Measurements from ENCODE around the gene SH3GL3. TPM values are rescaled to one million over a fixed set of nuclear protein-coding genes. Genes with fewer than 3 reads are reported as not detected.
A peak's percentile ranks its signal among the peaks of the same experiment; 100 is the strongest.

SH3GL3 gene
- total and polyA plus RNA-seq, 5 donors, result 0.88 to 4.1 (median 2.0) TPM

DNA sequence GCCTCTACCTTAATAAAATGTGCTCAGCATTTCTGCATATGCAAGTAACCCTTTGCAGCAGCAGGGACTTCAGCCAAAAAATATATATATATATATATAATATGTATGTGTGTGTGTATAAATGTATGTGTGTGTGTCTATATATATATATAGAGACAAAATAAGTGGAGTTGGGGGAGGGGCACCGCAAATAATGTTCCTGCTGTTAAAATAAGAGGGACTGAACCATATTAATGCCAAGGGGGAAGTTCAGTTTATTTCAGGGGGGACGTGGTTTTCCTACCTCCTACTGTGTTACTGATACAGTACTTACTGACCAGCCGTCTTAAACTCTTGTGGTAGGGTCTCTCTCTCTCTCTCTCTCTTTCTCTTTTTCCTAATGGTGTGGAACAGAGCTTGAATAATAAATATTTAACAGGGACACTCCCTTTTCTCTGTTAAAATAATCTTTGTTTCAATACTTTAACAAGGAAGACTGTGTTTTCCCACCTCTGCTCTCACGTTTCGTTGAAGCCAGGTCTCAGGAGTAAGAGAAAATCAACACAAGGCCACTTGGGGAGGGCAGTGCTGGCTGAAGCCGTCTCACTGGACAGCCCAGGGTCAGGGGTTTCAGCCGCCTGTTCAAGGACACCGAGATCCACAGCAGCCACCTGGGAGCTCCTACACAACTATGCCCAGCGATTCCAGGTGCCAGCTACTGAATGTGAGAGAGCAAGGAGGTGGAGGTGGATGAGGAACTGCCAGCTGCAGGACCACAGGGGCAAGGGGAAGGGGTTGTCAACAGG lies 164.0 kb downstream of the SH3GL3 start:
- 88% methylated on average over 9 of the region's 9 CpGs for WGBS
- H3K27ac ChIP-seq (ENCODE audit: low read length), result no peak overlapping the region
- no peak for ATAC-seq
- H3K27me3 ChIP-seq (ENCODE audit: control insufficient read depth, insufficient read depth), result no peaks in the 10 kb centered on the region
- H3K4me1 ChIP-seq (ENCODE audit: control insufficient read depth, insufficient read depth, low read length), result peaks cover 2% of the 10 kb centered on the region
- no peak overlapping the region for H3K4me3 ChIP-seq (ENCODE audit: low read length)
- no peak for DNase-seq
- intact Hi-C loops (cut with DNase I), result no loop called here
- no peaks in the 10 kb centered on the region for H3K9me3 ChIP-seq (ENCODE audit: control insufficient read depth, low read length)

DNA sequence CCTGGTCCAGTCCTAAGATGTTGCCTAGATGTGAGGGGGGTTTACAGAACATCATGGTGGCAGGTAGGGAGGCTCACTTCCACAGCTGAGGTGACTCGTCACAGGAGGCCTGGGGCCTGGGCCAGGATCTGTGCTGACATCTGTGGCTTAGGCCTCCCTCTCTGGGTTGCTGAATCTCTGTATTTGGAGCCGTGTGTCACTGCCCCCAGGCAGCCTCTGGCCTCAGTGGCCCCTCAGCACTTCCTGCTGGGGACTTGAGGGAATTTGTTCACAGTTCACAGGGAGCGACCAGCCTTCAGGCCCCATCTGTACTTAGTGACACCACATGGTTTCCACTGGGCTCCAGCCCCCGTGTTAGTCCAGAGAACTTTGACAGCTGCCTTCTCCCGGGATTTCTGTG lies 165.1 kb downstream of the SH3GL3 start:
- intact Hi-C loops (cut with DNase I), result no loop called here
- Histone ChIP-seq H3K4me1 (ENCODE audit: control insufficient read depth, insufficient read depth, low read length) (peaks cover 2% of the 10 kb centered on the region), H3K27me3 (ENCODE audit: control insufficient read depth, insufficient read depth) (no peaks in the 10 kb centered on the region), H3K4me3 (ENCODE audit: low read length) (no peak overlapping the region), H3K9me3 (ENCODE audit: control insufficient read depth, low read length) (no peaks in the 10 kb centered on the region), H3K27ac (ENCODE audit: low read length) (no peak overlapping the region)
- ATAC-seq (no peak), DNase-seq (no peak)
- 73% methylated on average over 5 of the region's 5 CpGs for WGBS

DNA sequence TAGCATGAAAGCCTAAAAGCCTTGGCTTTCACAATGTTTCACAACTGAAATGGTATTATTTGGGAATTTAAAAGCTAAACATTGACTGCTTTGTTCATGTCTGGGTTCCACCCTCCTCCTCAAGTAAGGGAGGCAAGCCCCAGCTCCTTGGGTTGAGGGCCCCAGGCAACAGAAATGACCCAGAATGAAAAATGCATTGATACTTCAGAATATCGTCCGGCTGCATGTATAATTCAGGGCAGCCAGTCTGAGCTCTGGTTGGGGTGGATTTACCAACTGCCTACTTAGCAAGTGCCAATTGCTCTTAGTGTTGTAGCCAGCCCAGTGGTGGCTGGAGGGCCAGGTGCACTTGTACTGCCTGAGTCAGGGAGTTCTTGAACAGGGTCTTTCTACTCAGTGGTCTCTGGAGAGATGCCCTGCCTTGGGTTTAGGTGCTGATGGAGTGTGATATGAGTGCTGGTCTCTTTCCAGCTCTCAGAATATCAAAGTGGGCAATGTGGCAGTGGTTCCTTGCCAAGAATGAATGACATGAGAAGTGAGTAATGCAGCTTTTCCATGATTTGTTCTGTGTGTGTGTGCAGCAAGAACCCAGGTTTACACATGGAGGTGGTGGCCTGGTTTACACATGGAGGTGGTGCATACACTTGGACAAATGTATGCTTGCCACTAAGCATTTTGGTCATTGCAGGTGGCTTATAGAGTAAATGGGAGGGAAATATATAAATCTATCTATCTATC lies 165.9 kb downstream of the SH3GL3 start:
- intact Hi-C loops (cut with DNase I), result no loop called here
- ATAC-seq (no peak), DNase-seq (no peak)
- WGBS, result 96% methylated on average over 2 of the region's 2 CpGs
- Histone ChIP-seq H3K27me3 (ENCODE audit: control insufficient read depth, insufficient read depth) (no peaks in the 10 kb centered on the region), H3K9me3 (ENCODE audit: control insufficient read depth, low read length) (no peaks in the 10 kb centered on the region), H3K27ac (ENCODE audit: low read length) (no peak overlapping the region), H3K4me3 (ENCODE audit: low read length) (no peak overlapping the region), H3K4me1 (ENCODE audit: control insufficient read depth, insufficient read depth, low read length) (peaks cover 2% of the 10 kb centered on the region)

DNA sequence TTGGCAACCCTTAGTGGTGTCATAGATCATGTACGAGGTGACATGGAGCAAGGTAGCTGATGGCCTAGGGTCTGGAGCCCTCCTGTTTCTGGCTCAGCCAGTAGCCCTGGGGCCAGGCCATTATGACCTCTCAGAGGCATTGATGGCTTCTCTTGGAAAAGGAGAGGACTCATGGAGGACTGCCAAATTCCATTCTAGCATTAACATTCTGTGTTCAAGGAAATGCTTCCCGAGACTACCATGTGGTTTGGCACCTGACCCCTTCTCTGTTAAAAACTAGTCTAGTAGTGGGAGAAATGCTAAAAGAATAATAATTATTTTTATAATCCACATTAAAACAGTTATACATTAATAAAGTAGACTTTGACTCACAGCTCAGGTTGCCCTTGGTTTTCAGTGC lies 166.6 kb downstream of the SH3GL3 start:
- 50% methylated on average over 2 of the region's 2 CpGs for WGBS
- H3K27me3 ChIP-seq (ENCODE audit: control insufficient read depth, insufficient read depth), result no peaks in the 10 kb centered on the region
- intact Hi-C loops (cut with DNase I), result no loop called here
- no peak for DNase-seq
- peak in 1 of 2 donors; percentile 26 for ATAC-seq
- H3K27ac ChIP-seq (ENCODE audit: low read length), result no peak overlapping the region
- H3K4me3 ChIP-seq (ENCODE audit: low read length), result no peak overlapping the region
- no peaks in the 10 kb centered on the region for H3K9me3 ChIP-seq (ENCODE audit: control insufficient read depth, low read length)
- H3K4me1 ChIP-seq (ENCODE audit: control insufficient read depth, insufficient read depth, low read length), result peaks cover 2% of the 10 kb centered on the region

DNA sequence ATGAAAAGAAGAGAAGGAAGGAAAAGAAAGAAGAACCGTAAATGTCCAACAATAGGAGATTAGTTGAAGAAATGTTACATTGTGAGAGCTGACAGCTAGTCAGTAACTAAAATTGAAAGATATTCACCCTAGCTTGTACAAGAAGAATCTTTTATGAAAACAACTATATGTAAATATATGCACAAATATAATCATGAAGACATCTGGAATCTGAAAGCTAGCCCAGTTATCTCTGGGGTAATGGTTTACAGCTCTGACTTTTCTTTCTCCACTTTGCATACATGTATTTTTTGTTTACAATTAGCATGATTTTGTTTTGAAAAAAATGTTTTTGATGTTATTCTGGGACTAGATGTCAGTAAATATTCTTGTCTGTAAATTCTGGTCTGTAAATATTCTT lies 169.7 kb downstream of the SH3GL3 start:
- no peak for ATAC-seq
- Histone ChIP-seq H3K27me3 (ENCODE audit: control insufficient read depth, insufficient read depth) (no peaks in the 10 kb centered on the region), H3K9me3 (ENCODE audit: control insufficient read depth, low read length) (no peaks in the 10 kb centered on the region), H3K27ac (ENCODE audit: low read length) (no peak overlapping the region), H3K4me1 (ENCODE audit: control insufficient read depth, insufficient read depth, low read length) (peaks cover 2% of the 10 kb centered on the region), H3K4me3 (ENCODE audit: low read length) (no peak overlapping the region)
- 84% methylated on average over 1 of the region's 1 CpG for WGBS
- intact Hi-C loops (cut with DNase I), result no loop called here
- no peak for DNase-seq

DNA sequence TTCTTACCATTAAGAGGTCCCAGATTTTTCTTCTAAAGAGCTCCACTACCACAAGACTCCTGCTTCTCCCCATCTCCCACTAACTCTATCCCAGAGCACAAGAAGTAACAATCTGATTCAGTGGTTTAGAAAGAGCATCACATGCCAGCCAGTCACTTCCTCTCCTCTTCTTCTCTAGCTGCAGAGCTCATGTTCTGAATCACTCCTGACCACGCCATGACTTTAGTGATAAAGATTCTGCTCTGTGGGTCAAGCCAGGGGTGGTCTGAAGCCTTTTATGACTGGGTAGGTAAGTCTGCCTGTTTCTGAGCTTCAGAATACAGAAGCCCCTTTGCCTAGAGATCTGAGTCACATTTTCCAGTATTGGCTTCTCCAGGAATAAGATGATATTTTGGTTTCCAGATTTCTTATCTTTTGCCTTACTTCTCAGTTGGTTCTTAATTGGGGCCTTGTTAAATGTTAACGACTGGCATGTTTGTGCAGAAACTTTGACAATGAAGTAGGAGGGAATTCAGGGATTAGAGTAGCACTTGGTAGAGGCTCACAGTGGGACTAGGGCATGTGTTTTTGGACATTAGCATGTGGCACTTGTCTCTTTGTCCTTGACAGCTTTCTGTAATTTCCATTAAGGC lies 179.1 kb downstream of the SH3GL3 start:
- 67% methylated on average over 2 of the region's 2 CpGs for WGBS
- no peak for ATAC-seq

DNA sequence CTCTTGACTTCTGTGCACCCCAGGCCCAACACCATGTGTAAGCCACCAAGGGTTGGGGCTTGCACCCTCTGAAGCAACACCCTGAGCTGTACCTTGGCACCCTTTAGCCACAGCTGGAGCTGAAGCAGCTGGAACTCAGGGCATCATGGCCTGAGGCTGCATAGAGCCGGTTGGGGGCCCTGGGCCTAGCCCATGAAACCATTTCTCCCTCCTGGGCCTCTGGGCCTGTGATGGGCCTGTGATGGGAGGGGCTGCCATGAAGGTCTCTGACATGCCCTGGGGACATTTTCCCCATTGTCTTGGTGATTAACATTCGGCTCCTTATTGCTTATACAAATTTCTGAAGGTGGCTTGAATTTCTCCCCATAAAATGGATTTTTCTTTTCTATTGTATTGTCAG lies 184.4 kb downstream of the SH3GL3 start:
- ATAC-seq (no peak), DNase-seq (no peak)
- Histone ChIP-seq H3K9me3 (ENCODE audit: control insufficient read depth, low read length) (no peaks in the 10 kb centered on the region), H3K4me3 (ENCODE audit: low read length) (no peak overlapping the region), H3K27ac (ENCODE audit: low read length) (no peak overlapping the region), H3K27me3 (ENCODE audit: control insufficient read depth, insufficient read depth) (no peaks in the 10 kb centered on the region), H3K4me1 (ENCODE audit: control insufficient read depth, insufficient read depth, low read length) (no peaks in the 10 kb centered on the region)
- intact Hi-C loops (cut with DNase I), result no loop called here
- 89% methylated on average over 2 of the region's 2 CpGs for WGBS

More for the DNA sequence above, 179.1 kb downstream of the SH3GL3 start:
- Histone ChIP-seq H3K27me3 (ENCODE audit: control insufficient read depth, insufficient read depth) (no peaks in the 10 kb centered on the region), H3K9me3 (ENCODE audit: control insufficient read depth, low read length) (no peaks in the 10 kb centered on the region), H3K27ac (ENCODE audit: low read length) (no peak overlapping the region), H3K4me3 (ENCODE audit: low read length) (no peak overlapping the region), H3K4me1 (ENCODE audit: control insufficient read depth, insufficient read depth, low read length) (no peaks in the 10 kb centered on the region)
- intact Hi-C loops (cut with DNase I), result no loop called here
- DNase-seq, result no peak

DNA sequence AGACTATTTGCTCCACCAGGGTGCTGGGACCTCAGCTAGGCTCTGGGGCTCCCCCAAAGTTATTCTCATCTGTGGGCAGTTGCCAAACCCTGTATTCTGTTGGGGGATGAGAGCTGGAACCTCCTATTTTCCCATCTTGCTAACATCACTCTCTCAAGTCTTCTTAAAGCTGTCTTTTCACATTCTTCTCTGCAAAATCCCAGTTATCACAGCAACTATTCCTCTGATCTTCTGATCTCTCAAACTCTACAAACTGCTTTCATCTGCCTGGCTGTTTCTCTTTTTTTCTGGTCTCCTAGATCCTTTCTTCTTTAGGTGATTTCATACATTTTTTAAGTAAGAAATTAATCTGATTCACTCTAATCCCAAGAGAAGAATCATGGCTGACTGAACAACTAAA lies 196.1 kb downstream of the SH3GL3 start:
- Histone ChIP-seq H3K4me3 (ENCODE audit: low read length) (no peak overlapping the region), H3K27ac (ENCODE audit: low read length) (no peak overlapping the region), H3K9me3 (ENCODE audit: control insufficient read depth, low read length) (no peaks in the 10 kb centered on the region), H3K27me3 (ENCODE audit: control insufficient read depth, insufficient read depth) (no peaks in the 10 kb centered on the region), H3K4me1 (ENCODE audit: control insufficient read depth, insufficient read depth, low read length) (no peaks in the 10 kb centered on the region)
- intact Hi-C loops (cut with DNase I), result loop anchor here in 1 of 4 donors (10.0 kb wide), 1 partner anchor 58 kb away; no protein-coding TSS in a partner anchor
- no peak for ATAC-seq
- no peak for DNase-seq

DNA sequence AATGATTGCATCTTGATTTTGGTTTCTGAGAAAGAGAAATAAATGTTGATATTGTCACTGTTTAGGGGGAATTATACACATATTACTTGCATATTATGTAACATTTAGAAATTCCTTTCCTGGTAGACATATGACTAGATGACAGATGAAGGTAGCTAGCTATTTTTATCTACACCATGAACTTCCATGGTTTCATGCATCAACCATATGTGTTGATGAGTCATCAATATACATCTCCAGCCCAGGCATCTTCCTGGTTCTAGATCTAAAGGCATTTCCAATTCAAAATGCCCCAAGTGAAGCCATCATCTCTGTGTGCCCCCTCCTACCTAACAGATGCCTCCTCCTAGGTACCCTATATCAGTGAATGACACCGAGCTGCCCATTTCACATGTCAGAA lies 197.3 kb downstream of the SH3GL3 start:
- H3K9me3 ChIP-seq (ENCODE audit: control insufficient read depth, low read length), result no peaks in the 10 kb centered on the region
- 100% methylated on average over 1 of the region's 1 CpG for WGBS
- no peak for ATAC-seq

DNA sequence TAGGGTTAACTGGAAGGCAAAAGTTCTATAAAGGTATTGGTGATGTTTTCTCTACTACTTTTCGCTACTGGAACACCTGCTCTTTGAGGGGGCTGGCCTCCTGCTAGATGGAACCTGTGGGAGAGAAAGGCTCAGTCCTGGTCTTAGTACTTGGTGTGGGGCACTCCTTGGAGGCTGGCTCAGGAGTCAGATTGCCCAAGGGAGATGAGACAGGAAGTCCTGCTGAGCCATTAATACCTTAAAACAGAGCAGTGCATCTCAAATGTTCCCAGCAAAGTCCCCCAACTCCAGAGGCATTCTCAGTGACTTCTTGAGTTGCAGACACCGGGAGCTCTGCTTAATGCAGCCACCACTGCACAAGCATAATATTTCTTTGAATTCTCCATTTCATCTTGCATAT lies 203.7 kb downstream of the SH3GL3 start:
- H3K27ac ChIP-seq (ENCODE audit: low read length), result no peak overlapping the region
- DNase-seq, result no peak
- intact Hi-C loops (cut with DNase I), result loop anchor here in 3 of 4 donors (5.0 to 10.0 kb wide), 4 partner anchors 76 to 191 kb away; no protein-coding TSS in a partner anchor
- 93% methylated on average over 2 of the region's 2 CpGs for WGBS
- H3K4me3 ChIP-seq (ENCODE audit: low read length), result no peak overlapping the region
- H3K4me1 ChIP-seq (ENCODE audit: control insufficient read depth, insufficient read depth, low read length), result peaks cover 4% of the 10 kb centered on the region
- H3K27me3 ChIP-seq (ENCODE audit: control insufficient read depth, insufficient read depth), result no peaks in the 10 kb centered on the region
- no peak for ATAC-seq
- H3K9me3 ChIP-seq (ENCODE audit: control insufficient read depth, low read length), result no peaks in the 10 kb centered on the region

More for the DNA sequence above, 197.3 kb downstream of the SH3GL3 start:
- Histone ChIP-seq H3K27me3 (ENCODE audit: control insufficient read depth, insufficient read depth) (no peaks in the 10 kb centered on the region), H3K4me3 (ENCODE audit: low read length) (no peak overlapping the region), H3K27ac (ENCODE audit: low read length) (no peak overlapping the region), H3K4me1 (ENCODE audit: control insufficient read depth, insufficient read depth, low read length) (no peaks in the 10 kb centered on the region)
- intact Hi-C loops (cut with DNase I), result loop anchor here in 1 of 4 donors (10.0 kb wide), 1 partner anchor 60 kb away; no protein-coding TSS in a partner anchor
- DNase-seq, result no peak

DNA sequence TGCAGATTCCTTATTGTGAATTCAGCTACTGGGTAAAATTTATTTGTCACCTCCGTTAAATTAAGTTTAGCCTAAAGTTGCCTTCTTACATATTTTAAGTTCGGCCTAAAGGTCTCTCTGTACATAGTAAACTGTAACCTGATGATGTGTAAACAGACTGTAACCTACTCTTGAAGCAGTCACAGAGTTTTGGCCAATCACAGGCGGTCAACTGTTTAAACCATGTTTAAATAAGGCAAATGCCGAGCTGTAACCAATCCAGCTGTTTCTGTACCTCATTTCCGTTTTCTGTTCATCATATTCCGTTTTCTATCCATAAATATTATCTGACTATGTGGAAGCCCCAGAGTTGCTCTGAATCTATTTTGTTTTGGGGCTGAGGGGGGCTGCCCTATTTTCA lies 204.4 kb downstream of the SH3GL3 start:
- Histone ChIP-seq H3K9me3 (ENCODE audit: control insufficient read depth, low read length) (no peaks in the 10 kb centered on the region), H3K4me3 (ENCODE audit: low read length) (no peak overlapping the region), H3K4me1 (ENCODE audit: control insufficient read depth, insufficient read depth, low read length) (peaks cover 6% of the 10 kb centered on the region), H3K27ac (ENCODE audit: low read length) (no peak overlapping the region), H3K27me3 (ENCODE audit: control insufficient read depth, insufficient read depth) (no peaks in the 10 kb centered on the region)
- WGBS, result 91% methylated on average over 6 of the region's 6 CpGs
- DNase-seq (no peak), ATAC-seq (no peak)
- intact Hi-C loops (cut with DNase I), result loop anchor here in 3 of 4 donors (5.0 to 10.0 kb wide), 4 partner anchors 77 to 191 kb away; no protein-coding TSS in a partner anchor
